GM19455 (cell line): ENCODE measurements around the gene HTT.
"Not testable (repeated sequence)": the region's sequence is repeated elsewhere in the genome, so short reads cannot be mapped to it uniquely, and the experiment has no call there.

Source experiments
- ATAC-seq: cut with Tn5 transposase; IDR thresholded peaks from one replicate; pipeline ENCODE4 v1.9.1; 2021; ENCODE audit not compliant: unreplicated experiment

HTT gene

GRCh38 chr4:3044870-3045819, 29.3 kb upstream of the HTT start:
- no peak for ATAC-seq

- ATAC-seq: no peak
Measured at GRCh38 chr4:3046162-3046561, 28.3 kb upstream of the HTT start.

GRCh38 chr4:3046623-3047022, 27.9 kb upstream of the HTT start:
- no peak for ATAC-seq

GRCh38 chr4:3047464-3048286, 26.8 kb upstream of the HTT start:
- peak; percentile 89 for ATAC-seq

- ATAC-seq: not testable (repeated sequence)
Measured at GRCh38 chr4:3051141-3051897, 23.2 kb upstream of the HTT start.

GRCh38 chr4:3054169-3054759, 20.2 kb upstream of the HTT start:
- ATAC-seq: no peak

GRCh38 chr4:3059943-3060342, 14.5 kb upstream of the HTT start:
- no peak for ATAC-seq

- no peak for ATAC-seq
Measured at GRCh38 chr4:3060946-3061345, 13.5 kb upstream of the HTT start.

GRCh38 chr4:3062471-3062870, 12.0 kb upstream of the HTT start:
- no peak for ATAC-seq

GRCh38 chr4:3065551-3065950, 8.9 kb upstream of the HTT start:
- ATAC-seq: no peak

GRCh38 chr4:3066836-3067400, 7.6 kb upstream of the HTT start:
- ATAC-seq: no peak

- no peak for ATAC-seq
Measured at GRCh38 chr4:3067473-3068001, 6.9 kb upstream of the HTT start.

- no peak for ATAC-seq
Measured at GRCh38 chr4:3069661-3070199, 4.8 kb upstream of the HTT start.

GRCh38 chr4:3070709-3071500, 3.6 kb upstream of the HTT start:
- ATAC-seq: no peak

GRCh38 chr4:3071811-3072210, 2.7 kb upstream of the HTT start:
- ATAC-seq: no peak

GRCh38 chr4:3073158-3074077, 1.1 kb upstream of the HTT start:
- ATAC-seq: peak; percentile 26

- ATAC-seq: peak; percentile 12
Measured at GRCh38 chr4:3074846-3075651, 568 bp downstream of the HTT start.
